HG03060 (cell line): ENCODE results near the gene MASP1.

Experiments used
- ATAC-seq: cut with Tn5 transposase; IDR thresholded peaks from one replicate; pipeline ENCODE4 v1.9.1; 2021; ENCODE audit warnings: low read depth, moderate number of reproducible peaks; ENCODE audit not compliant: unreplicated experiment

Gene MASP1

GRCh38 chr3:187291512-187292132 is at the start of gene MASP1:
MASP1 (minus strand) TSS chr3:187291737; CDS start chr3:187291632, 105 bp downstream.
- ATAC-seq = no peak

DNA sequence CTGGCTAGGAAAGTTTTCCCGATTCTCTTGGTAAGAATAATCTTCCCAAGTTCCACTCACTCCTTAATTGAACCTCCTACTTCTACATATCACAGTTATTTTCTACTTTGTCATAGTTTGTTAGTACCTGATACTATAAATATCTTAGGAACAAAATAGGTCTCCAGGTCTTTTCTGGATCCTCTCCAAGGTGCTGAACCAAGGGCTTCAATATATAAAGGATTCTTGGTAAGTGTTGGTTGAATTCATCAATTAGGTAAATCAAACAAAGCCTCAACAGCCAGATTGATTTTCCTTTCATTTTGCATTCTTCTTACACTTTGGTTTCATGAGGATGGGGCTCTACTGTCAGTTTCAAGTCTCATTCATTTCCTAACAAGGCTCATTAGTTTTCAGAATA is 49.0 kb upstream of the MASP1 start:
- ATAC-seq = no peak

DNA sequence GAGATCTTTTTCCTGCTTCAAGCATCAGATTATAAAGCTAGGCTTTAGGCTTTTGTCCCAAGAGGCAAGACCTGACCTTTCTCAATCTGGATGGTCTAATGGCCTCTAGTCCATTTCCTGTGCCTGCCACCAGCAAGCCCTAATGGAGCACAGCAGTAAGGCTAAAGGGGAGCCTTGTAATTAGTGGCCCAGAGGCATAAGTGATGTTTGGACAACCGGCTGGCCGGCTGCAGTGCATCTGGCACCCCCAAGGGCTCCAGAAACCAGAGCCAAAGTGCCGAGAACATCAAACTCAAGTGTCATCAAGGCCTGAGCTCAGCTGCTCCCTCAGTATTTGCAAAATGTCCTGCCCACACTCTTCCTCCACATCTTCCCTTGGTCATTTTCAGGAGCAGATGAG is 44.8 kb upstream of the MASP1 start:
- no peak for ATAC-seq

DNA sequence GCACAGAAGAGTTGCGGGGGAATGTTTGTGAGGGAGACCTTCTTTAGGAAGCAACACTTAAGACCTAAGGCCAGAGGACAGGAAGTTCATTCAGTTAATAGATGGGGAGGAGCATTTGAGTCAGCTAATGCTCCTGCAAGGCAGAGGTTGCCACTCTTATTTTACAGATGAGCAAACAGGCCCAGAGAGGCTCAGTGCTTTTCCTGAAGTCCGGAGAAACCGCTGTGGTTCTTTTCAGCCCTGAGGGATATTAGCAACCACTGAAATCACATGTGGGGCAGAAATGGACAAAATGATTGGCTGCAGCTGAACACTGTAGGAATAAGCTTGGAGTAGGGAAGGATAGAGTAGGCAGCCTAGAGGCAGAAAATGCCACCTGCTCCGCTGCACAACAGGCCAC is 43.4 kb upstream of the MASP1 start:
- no peak for ATAC-seq

GRCh38 chr3:187328691-187329090 is 37.2 kb upstream of the MASP1 start:
- no peak for ATAC-seq

- ATAC-seq = no peak
Measured at GRCh38 chr3:187327845-187328244, 36.3 kb upstream of the MASP1 start.

GRCh38 chr3:187325632-187326031 is 34.1 kb upstream of the MASP1 start:
- ATAC-seq = no peak

DNA sequence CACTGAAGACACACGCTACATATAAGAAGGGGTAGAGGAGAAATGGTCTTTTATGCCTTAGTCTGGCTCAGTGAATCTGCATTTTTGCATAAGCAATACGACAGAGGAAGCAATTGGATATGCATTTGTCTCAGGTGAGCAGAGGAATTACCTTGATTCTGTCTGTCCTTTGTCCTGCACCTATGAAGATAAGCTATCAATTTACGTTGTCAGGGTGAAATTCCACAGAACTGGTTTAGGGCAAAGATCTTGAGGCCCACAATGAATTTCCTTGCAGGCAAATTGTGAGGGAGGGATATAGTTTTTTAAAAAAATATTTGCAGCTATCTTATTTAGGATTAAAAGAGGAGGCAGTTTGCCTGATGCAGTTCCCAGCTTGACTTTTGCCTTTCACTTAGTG is 31.6 kb upstream of the MASP1 start:
- ATAC-seq = no peak

DNA sequence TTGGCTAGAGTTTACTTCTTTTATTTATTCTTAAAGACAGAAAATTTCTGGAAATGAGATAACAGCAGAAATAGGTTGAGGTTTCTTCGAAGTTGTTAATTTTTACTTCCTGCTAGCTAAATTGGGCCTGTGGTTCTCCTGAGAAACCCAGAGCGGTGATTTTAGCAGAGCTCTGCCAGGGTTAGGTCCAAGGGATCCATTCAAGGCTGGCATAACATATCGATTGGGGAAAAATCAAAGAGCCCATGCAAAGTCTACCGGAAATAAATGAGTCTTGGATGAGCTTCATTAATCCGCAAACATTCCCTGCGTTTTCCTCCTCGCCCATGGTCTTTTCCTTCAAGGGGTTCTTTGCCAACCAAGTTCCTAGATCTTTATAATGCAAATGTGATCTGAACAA is 30.8 kb upstream of the MASP1 start:
- no peak for ATAC-seq

- no peak for ATAC-seq
Measured at GRCh38 chr3:187321766-187322165, 30.2 kb upstream of the MASP1 start.

DNA sequence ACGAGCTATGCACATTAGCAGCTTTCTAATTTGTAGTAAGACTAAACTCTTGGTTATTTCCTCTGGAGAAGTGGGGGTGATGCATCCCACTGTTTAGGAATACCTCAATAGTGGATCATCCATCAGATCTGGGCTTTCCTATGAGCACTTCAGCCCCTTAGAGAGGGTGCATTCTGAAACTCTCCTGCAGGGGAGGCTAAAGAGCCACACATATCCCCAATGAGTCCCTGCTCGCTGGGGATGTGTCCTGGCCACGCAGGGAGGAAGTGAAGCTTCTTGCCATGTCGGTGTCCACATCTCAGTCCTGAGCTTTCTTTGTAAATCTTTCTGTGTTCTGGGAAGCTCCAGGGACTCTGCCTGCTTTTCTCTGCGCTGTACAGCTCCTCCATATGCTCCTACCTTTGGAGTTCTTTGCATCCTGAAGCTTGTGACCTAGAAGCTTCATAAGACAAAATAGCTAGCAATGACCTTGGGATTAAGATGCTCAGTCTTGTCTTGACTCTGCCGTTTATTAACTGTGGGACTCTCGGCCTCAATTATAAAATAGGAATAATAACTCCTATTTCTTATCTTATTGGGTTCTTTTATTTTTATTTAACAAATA is 28.3 kb upstream of the MASP1 start:
- ATAC-seq = no peak

GRCh38 chr3:187318819-187319616 is 27.5 kb upstream of the MASP1 start:
- no peak for ATAC-seq

DNA sequence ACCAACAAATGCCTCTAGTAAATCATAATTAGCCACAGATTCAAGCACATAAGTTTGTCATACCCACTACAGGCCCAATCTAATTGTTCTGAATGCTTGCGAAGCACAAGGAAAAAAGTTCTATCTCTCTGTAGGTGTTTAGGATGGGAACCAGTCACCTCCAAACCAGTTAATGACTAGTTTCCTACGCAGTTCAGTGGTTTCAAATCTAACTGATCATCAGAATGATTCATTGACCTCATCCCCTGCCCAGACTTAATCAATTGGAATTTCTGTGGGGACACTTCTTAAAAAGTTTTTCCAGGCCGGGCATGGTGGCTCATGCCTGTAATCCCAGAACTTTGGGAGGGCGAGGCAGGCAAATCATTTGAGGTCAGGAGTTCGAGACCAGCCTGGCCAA is 24.3 kb upstream of the MASP1 start:
- no peak for ATAC-seq

DNA sequence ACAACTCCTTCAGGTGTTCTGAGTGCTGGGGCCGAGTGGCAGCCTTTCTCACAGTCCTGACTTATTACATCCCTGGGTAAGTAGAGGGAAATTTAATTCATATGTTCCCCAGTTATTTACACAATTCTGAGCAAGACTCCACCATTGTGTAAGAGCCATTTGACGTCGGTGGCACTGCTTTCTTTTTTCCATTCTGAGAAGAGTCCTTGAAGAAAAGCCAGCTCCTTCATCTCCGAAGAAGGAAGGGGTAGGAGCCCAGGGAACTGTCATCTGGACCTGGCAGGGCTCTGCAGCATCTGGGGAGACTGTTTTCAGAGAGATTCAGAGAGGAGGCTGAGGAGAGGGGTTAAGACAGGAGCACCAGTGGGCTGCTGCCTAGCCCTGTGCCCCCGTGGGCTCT is 22.6 kb upstream of the MASP1 start:
- no peak for ATAC-seq

- no peak for ATAC-seq
Measured at GRCh38 chr3:187310954-187311470, 19.5 kb upstream of the MASP1 start.

- ATAC-seq = no peak
Measured at GRCh38 chr3:187310226-187310625, 18.7 kb upstream of the MASP1 start.

DNA sequence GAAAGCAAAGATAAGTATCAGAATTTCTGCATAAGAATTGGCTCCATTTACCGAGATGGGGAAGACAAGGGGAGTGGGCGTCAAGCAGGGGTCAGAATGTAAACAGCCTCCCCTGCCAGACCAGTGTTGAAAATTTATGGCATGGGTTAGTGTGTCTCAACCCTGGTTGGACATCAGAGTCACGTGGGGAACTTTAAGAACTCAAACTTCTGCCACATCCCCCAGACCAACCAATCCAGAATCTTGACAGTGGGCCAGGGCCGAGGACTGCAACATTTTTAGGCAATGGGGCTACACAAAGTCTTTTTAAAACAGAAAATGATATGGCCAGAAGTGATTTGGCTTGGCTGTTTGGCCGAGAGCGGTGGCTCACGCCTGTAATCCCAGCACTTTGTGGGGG is 14.3 kb upstream of the MASP1 start:
- no peak for ATAC-seq

GRCh38 chr3:187299611-187300010 is 8.1 kb upstream of the MASP1 start:
- no peak for ATAC-seq

DNA sequence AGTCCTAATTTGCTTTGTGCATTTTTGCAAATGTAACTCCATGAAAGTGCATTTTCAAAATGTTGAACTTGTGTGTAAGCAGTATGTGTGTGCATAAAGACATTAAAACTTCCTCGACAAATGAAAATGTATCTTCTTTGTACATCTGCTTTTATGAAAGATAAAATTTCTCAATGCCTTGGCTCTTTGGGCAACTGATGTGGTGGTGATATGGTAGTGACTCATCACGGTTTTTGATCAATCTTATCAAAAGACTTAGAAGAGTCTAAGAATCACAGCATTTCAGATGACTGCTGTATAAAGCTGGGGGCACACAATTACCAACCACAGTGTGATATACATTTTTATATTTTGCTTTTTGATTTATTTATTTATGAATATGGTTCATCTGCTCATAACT is 5.4 kb upstream of the MASP1 start:
- ATAC-seq = no peak

DNA sequence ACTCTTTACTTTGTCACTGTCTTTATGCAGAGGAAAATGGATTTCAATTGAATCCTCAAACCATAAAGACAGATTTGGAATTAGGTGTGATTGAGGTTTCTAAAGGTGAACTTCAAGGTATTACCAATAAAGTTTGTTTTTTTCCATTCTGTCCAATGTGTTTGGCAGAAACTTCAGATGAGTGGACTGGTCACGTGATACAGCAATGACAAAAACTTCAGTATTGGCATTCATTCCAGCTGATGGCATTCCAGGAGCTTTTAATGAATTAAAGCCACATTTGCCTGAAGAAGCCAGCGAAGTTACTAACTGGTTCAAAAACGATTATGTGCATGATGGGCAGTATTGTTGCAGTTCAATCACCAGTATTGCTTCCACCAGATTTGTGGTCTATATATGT is 4.5 kb upstream of the MASP1 start:
- no peak for ATAC-seq

DNA sequence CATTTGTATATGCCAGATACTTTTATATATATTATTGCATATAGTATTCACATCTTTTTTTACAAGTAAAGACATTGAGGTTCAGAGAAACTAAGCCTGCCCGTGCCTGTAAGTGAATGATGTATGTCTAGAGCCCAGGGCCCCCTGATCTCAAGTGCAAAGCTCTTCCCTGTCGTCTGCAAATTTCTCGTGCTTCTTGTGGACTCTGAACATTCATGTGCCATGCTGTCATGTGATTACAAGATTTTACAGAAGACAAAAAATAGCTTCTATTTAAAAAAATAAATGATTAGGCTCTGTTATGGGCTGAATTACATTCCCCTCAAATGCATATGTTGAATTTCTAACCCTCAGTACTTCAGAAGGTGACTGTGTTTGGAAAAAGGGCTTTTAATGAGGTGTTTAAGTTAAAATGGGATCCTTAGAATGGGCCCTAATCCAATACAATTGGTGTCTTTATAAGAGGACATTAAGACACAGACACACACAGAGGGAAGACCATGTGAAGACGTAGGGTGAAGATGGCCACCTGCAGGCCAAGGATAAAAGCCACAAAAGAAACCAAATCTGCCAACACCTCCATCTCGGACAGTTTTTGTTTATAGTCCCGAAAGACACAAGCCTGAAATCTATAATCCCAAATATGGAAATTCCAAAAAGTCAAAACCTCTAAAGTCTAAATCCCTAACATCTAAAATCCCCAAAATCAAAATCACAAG is 3.9 kb upstream of the MASP1 start:
- ATAC-seq = no peak
